GM21723 (cell line): ENCODE measurements around the gene ATP11A.

ENCODE experiments used
- ATAC-seq: cut with Tn5 transposase; IDR thresholded peaks from one replicate; pipeline ENCODE4 v1.9.1; 2021; ENCODE audit warnings: mild to moderate bottlenecking, moderate library complexity; ENCODE audit not compliant: unreplicated experiment

ATP11A gene

GRCh38 chr13:112899281-112900225, 209.7 kb downstream of the ATP11A start:
- ATAC-seq = no peak

- no peak for ATAC-seq
Observed at GRCh38 chr13:112900226-112900600, 210.4 kb downstream of the ATP11A start.

- ATAC-seq = no peak
Observed at GRCh38 chr13:112900691-112901091, 210.9 kb downstream of the ATP11A start.

- ATAC-seq = no peak
Observed at GRCh38 chr13:112902101-112902651, 212.3 kb downstream of the ATP11A start.

- ATAC-seq = no peak
Observed at GRCh38 chr13:112902669-112903068, 212.8 kb downstream of the ATP11A start.

GRCh38 chr13:112903071-112903577, 213.3 kb downstream of the ATP11A start:
- ATAC-seq = no peak

- ATAC-seq = no peak
Observed at GRCh38 chr13:112903606-112904195, 213.9 kb downstream of the ATP11A start.

GRCh38 chr13:112904436-112904960, 214.7 kb downstream of the ATP11A start:
- no peak for ATAC-seq

- ATAC-seq = no peak
Observed at GRCh38 chr13:112905086-112905485, 215.2 kb downstream of the ATP11A start.

GRCh38 chr13:112905619-112905989, 215.8 kb downstream of the ATP11A start:
- no peak for ATAC-seq

GRCh38 chr13:112905990-112906641, 216.3 kb downstream of the ATP11A start:
- no peak for ATAC-seq

GRCh38 chr13:112907286-112907685, 217.4 kb downstream of the ATP11A start:
- ATAC-seq = no peak

GRCh38 chr13:112907871-112908331, 218.1 kb downstream of the ATP11A start:
- no peak for ATAC-seq

- no peak for ATAC-seq
Observed at GRCh38 chr13:112908342-112908741, 218.5 kb downstream of the ATP11A start.

- ATAC-seq = no peak
Observed at GRCh38 chr13:112910016-112910415, 220.2 kb downstream of the ATP11A start.

- ATAC-seq = no peak
Observed at GRCh38 chr13:112910616-112911280, 220.9 kb downstream of the ATP11A start.

GRCh38 chr13:112911285-112911701, 221.5 kb downstream of the ATP11A start:
- no peak for ATAC-seq

GRCh38 chr13:112911883-112912282, 222.0 kb downstream of the ATP11A start:
- no peak for ATAC-seq

GRCh38 chr13:112912726-112913440, 223.0 kb downstream of the ATP11A start:
- ATAC-seq = no peak

GRCh38 chr13:112916296-112916695, 226.5 kb downstream of the ATP11A start:
- ATAC-seq = no peak
